ENCODE results near the gene CMIP. TPM values are rescaled to one million over a fixed set of nuclear protein-coding genes. Genes with fewer than 3 reads are reported as not detected.

The CMIP gene
- total RNA-seq, 1 experiment from 2014 or later: 48.2 TPM

- Mint-ChIP-seq H3K4me1 (peaks cover 29 to 33% of the 10 kb centered on the region in 2 experiments), H3K27ac (peak overlapping the region; percentile 22 to 63 (median 45); a peak in 4 of 7 replicates), H3K4me3 (no peak overlapping the region), H3K27me3 (ENCODE audit: low read depth) (no peaks in the 10 kb centered on the region), H3K36me3 (ENCODE audit: insufficient read depth in 1 of 3, low read depth in 3 of 3) (peaks cover 4 to 9% (median 7%) of the 10 kb centered on the region in 3 experiments; a peak in 4 of 7 replicates), H3K9me3 (no peaks in the 10 kb centered on the region)
- H3K9ac ChIP-seq (ENCODE audit: extremely low read depth, insufficient read length, low read length): no peak overlapping the region
- no peak overlapping the region for H4K91ac ChIP-seq (ENCODE audit: insufficient read length, low read depth, low read length)
- H3K4me2 ChIP-seq (ENCODE audit: insufficient read depth, insufficient read length, low read length): no peak overlapping the region
- H2AFZ ChIP-seq (ENCODE audit: low read length): no peak overlapping the region
- peaks cover 2% of the 10 kb centered on the region for H4K20me1 ChIP-seq (ENCODE audit: control insufficient read depth, insufficient read depth, insufficient read length)
- no peaks in the 10 kb centered on the region for H3K9me3 ChIP-seq (ENCODE audit: control insufficient read depth, low read depth, low read length)
- H3K56ac ChIP-seq (ENCODE audit: insufficient read length, low read depth, low read length): no peak overlapping the region
- peaks cover 24% of the 10 kb centered on the region; the same call in 1 of the 2 replicates for H3K79me2 ChIP-seq (ENCODE audit: insufficient read depth, low read length)
- no peak overlapping the region for H3K23ac ChIP-seq (ENCODE audit: insufficient read length, low read depth, low read length)
- H3K27ac ChIP-seq (ENCODE audit: insufficient read length, low read depth, low read length): no peak overlapping the region
- H3K23me2 ChIP-seq (ENCODE audit: insufficient read length, low read depth, low read length, poor library complexity, severe bottlenecking): no peaks in the 10 kb centered on the region
- H2BK120ac ChIP-seq (ENCODE audit: low read depth, low read length, poor library complexity, severe bottlenecking): no peak overlapping the region
- H3K18ac ChIP-seq (ENCODE audit: insufficient read length, low read depth, low read length): no peak overlapping the region
- no peak overlapping the region for H2BK15ac ChIP-seq (ENCODE audit: low read depth, low read length)
- H4K8ac ChIP-seq (replicated peaks; ENCODE audit: insufficient read length, low read depth, low read length): no peak overlapping the region
- no peak for DNase-seq
- no peak overlapping the region for H3T11ph ChIP-seq (ENCODE audit: low read length)
- H2BK5ac ChIP-seq (ENCODE audit: insufficient read length, low read length): no peak overlapping the region
- no peak overlapping the region for H4K5ac ChIP-seq (ENCODE audit: insufficient read length, low read depth, low read length)
- WGBS (ENCODE audit: extremely low coverage, insufficient read length, low lambda C conversion rate): no CpG with 5 or more reads among the region's 21 CpGs
- H3K4ac ChIP-seq (ENCODE audit: low read depth, low read length): no peak overlapping the region
- H3K27me3 ChIP-seq (ENCODE audit: insufficient read depth, low read length): no peaks in the 10 kb centered on the region
- H3K14ac ChIP-seq (ENCODE audit: insufficient read depth, low read length): no peak overlapping the region
- H3K4me1 ChIP-seq (ENCODE audit: insufficient read depth, low read length): peaks cover 3% of the 10 kb centered on the region; the same call in 1 of the 2 replicates
- H2BK12ac ChIP-seq (ENCODE audit: insufficient read length, low read depth, low read length): no peak overlapping the region
- peaks cover 10% of the 10 kb centered on the region for H3K79me1 ChIP-seq (ENCODE audit: insufficient read depth, low read depth, low read length, poor library complexity, severe bottlenecking)
- TF ChIP-seq CTCF (conservative IDR thresholded peaks at IDR 0.05): no peak
- H2AK5ac ChIP-seq (ENCODE audit: insufficient read length, low read length): no peak overlapping the region
- no peak overlapping the region for H2BK20ac ChIP-seq (ENCODE audit: low read depth, low read length, poor library complexity, severe bottlenecking)
These were observed 41.4 kb downstream of the CMIP start for GRCh38 chr16:81485824-81486539.

All from H9 (cell line).